NCI-H1105 (cell line): ENCODE results near the gene ZNF785.
"Not testable (repeated sequence)": the region's sequence is repeated elsewhere in the genome, so short reads cannot be mapped to it uniquely, and the experiment has no call there.

Experiments used
- DNase-seq: peaks from one replicate; lab custom pipeline; 2025; lab: John Stamatoyannopoulos, UW

Gene ZNF785

GRCh38 chr16:30565984-30566383 is 19.5 kb downstream of the ZNF785 start:
- DNase-seq, result no peak

- DNase-seq, result no peak
Observed at GRCh38 chr16:30565526-30565925, 20.0 kb downstream of the ZNF785 start.

- no peak for DNase-seq
Observed at GRCh38 chr16:30562021-30562420, 23.5 kb downstream of the ZNF785 start.

- no peak for DNase-seq
Observed at GRCh38 chr16:30561089-30561816, 24.2 kb downstream of the ZNF785 start.

DNA sequence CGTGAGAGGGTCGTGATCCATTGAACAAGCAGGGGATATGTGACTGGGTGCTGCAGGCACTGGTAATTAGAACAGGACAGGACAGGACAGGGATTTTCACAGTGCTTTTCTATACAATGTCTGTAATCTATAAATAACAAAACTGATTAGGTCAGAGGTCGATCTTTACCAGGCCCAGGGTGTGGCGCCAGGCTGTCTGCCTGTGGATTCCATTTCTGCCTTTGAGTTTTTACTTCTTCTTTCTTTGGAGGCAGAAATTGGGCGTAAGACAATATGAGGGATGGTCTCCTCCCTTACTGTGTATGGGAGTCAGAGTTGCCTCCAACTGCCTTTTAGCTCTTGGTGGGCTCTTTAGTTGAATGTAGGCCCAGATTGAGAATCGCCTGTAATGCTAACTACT is 25.8 kb downstream of the ZNF785 start:
- no peak for DNase-seq

- DNase-seq, result no peak
Observed at GRCh38 chr16:30558789-30559377, 26.6 kb downstream of the ZNF785 start.

DNA sequence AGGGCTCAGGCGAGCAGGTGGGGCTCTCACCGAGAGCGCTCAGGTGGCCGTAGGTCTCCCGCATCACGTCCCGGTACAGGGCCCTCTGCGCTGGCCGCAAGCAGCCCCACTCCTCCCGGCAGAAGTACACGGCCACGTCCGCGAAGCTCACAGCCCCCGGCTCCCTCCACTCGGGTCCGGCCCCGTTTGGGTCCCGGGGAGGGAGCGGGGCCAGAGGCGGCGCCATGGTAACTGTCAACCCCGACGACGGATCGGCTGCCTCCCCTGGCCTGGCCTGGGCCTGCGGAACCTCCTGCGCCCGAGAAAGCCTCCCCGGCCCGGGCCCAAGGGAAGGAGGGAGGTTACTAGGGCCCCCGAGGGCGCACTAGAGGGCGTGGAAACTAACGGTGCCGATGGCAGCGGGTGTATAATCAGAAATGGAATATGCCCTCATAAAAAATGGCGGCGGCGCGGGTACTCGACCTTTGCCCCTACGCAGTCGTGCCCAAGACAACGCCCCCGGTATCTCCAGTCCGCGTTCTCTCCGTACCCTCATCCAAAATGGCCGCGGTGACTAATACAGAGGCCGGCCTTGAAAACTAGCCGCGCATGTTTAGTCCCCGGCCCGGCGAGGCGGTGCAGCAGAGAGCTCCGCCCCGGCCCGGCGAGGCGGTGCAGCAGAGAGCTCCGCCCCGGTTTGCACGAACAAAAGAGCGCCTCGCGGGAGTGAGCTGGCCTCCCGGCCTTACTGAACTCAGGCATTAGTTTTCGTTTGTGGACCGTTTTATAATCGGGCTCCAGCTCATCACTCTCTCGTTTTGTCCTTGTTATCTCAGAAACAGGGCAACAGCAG is 27.3 kb downstream of the ZNF785 start, which contains the start of gene ZNF764:
ZNF764 (minus strand) TSS at position 418 of the 832 bp plus-strand sequence; CDS start at position 226, 192 bp downstream.
- DNase-seq, result peak; percentile 95

DNA sequence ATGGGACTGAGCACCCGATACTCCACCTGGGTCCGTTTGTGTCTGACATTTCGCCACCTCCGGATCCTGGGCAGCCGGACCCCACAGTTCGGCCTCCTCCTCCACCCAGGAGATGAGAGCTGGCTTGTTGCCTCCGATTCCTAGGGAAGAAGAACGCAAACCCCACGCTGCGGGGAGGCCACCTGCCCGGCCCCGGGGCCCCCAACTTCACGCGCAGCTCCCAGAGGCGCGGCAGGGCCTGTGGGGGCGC is 27.9 kb downstream of the ZNF785 start:
- no peak for DNase-seq

DNA sequence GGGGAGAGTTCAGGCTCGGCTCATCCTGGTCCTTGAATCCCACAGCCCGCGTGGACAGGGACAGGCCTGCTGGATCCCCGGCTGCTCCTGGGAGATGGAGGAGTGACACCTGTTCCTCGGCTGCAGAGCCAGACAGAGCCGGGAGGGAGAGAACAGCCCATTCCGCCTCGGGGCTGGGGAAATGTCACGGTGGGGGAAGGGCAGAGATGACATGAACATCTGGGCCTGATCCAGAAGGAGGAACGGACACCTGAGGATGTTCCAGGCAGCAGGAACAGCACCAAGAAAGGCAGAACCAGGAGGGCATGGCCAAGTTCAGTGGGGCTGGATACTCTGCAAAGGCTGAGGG is 29.4 kb downstream of the ZNF785 start:
- DNase-seq, result no peak

GRCh38 chr16:30555315-30556124 is 30.0 kb downstream of the ZNF785 start:
- no peak for DNase-seq

- DNase-seq, result no peak
Observed at GRCh38 chr16:30554557-30555314, 30.8 kb downstream of the ZNF785 start.

DNA sequence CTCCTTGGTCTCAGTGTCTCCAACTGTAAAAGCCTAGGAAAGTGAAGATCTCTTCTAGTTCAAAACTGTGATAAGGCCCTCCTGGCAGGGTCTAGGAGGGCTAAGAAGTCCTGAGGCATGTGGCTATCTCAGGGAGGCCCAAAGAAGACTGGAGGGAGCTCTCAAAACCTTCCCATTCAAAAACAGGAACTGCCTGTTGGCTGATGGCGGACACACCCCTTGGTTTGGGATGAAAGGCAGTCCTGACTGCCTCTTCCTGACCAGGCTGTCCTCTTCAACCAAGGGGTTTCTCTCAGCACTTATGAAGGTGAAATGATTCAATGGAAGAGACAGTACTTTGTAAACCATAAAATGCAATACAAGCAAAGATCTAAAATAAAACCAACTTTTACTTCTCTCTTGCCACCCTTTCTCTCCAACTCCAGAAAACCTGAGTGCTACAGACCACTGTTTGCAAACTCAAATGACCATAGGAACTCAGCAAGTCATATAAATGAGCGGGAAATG is 32.1 kb downstream of the ZNF785 start:
- DNase-seq, result no peak

GRCh38 chr16:30552956-30553355 is 32.5 kb downstream of the ZNF785 start:
- DNase-seq, result no peak

GRCh38 chr16:30551781-30552180 is 33.7 kb downstream of the ZNF785 start:
- DNase-seq, result no peak

GRCh38 chr16:30548416-30549253 is 36.9 kb downstream of the ZNF785 start:
- no peak for DNase-seq

DNA sequence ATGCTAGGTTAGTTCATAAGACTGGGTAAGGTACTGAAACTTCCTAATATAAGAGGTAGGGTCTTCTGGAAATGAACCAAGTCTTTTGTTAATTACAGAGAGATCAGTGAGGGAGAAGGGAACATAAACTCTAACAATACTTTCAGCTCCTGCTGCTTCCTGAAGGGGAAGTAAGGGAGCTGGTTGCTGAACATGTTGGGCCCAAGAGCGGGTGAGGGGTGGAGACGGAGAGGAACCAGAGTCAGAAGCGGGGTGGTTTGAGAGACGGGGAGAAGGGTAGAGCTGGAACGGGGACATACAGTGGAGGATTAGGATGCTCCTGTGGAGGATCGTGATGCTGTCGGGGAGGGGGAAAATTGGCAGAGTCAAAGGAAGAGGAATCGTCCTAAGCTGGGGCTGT is 39.4 kb downstream of the ZNF785 start:
- DNase-seq, result no peak

- no peak for DNase-seq
Observed at GRCh38 chr16:30543067-30543466, 42.4 kb downstream of the ZNF785 start.

GRCh38 chr16:30541502-30542329 is 43.8 kb downstream of the ZNF785 start:
- DNase-seq, result no peak

GRCh38 chr16:30540916-30541464 is 44.5 kb downstream of the ZNF785 start:
- not testable (repeated sequence) for DNase-seq
